ENCODE measurements around the gene DACH2. TPM values are rescaled to one million over a fixed set of nuclear protein-coding genes. Genes with fewer than 3 reads are reported as not detected.

Gene DACH2
- total and polyA plus RNA-seq, 10 donors, result not detected

GRCh38 chrX:86197815-86198214 lies 49.6 kb downstream of the DACH2 start:
- no peak for DNase-seq
- Histone ChIP-seq H3K9me3 (peaks cover 0 to 8% (median 0%) of the 10 kb centered on the region in 8 donors), H3K27ac (no peak overlapping the region), H3K36me3 (no peaks in the 10 kb centered on the region), H3K4me3 (no peak overlapping the region), H3K27me3 (replicated peaks in 1 of 7) (peaks cover 0 to 7% (median 0%) of the 10 kb centered on the region in 7 donors), H3K4me1 (no peaks in the 10 kb centered on the region)
- TF ChIP-seq POLR2A (IDR thresholded peaks at IDR 0.05), result no peak
- TF ChIP-seq CTCF (IDR thresholded peaks at IDR 0.05 in 8 of 11, conservative IDR thresholded peaks at IDR 0.05 in 3 of 11), result no peak
- no peak for TF ChIP-seq POLR2AphosphoS5 (IDR thresholded peaks at IDR 0.05)
- 60 to 89% (median 84%) methylated on average over 1 of the region's 1 CpG for WGBS, 5 donors
- intact Hi-C loops (cut with DNase I; ENCODE audit: low total_unique reads), result no loop called here

GRCh38 chrX:86210772-86211171 lies 62.5 kb downstream of the DACH2 start:
- WGBS, 5 donors, result 48 to 64% (median 51%) methylated on average over 3 of the region's 3 CpGs
- no peak for DNase-seq
- Histone ChIP-seq H3K4me1 (no peaks in the 10 kb centered on the region), H3K27me3 (replicated peaks in 1 of 7) (no peaks in the 10 kb centered on the region), H3K9me3 (no peaks in the 10 kb centered on the region), H3K36me3 (no peaks in the 10 kb centered on the region), H3K4me3 (no peak overlapping the region), H3K27ac (no peak overlapping the region)
- TF ChIP-seq POLR2AphosphoS5 (IDR thresholded peaks at IDR 0.05) (no peak), CTCF (IDR thresholded peaks at IDR 0.05 in 8 of 11, conservative IDR thresholded peaks at IDR 0.05 in 3 of 11) (no peak), POLR2A (IDR thresholded peaks at IDR 0.05) (no peak)
- intact Hi-C loops (cut with DNase I; ENCODE audit: low total_unique reads), result no loop called here

- TF ChIP-seq POLR2A (IDR thresholded peaks at IDR 0.05), result no peak
- no peak for TF ChIP-seq CTCF (IDR thresholded peaks at IDR 0.05 in 8 of 11, conservative IDR thresholded peaks at IDR 0.05 in 3 of 11)
- no peak for TF ChIP-seq POLR2AphosphoS5 (IDR thresholded peaks at IDR 0.05)
- H3K4me1 ChIP-seq, result no peaks in the 10 kb centered on the region
- no peak overlapping the region for H3K4me3 ChIP-seq
- H3K36me3 ChIP-seq, result no peaks in the 10 kb centered on the region
- H3K27me3 ChIP-seq (replicated peaks in 1 of 7), result no peaks in the 10 kb centered on the region
- no peak for DNase-seq
- no peaks in the 10 kb centered on the region for H3K9me3 ChIP-seq
- intact Hi-C loops (cut with DNase I; ENCODE audit: low total_unique reads), result no loop called here
- 84 to 93% (median 89%) methylated on average over 3 of the region's 3 CpGs for WGBS, 5 donors
- H3K27ac ChIP-seq, result no peak overlapping the region
Observed at GRCh38 chrX:86215260-86215659, 67.0 kb downstream of the DACH2 start.

GRCh38 chrX:86237482-86237881 lies 89.2 kb downstream of the DACH2 start:
- intact Hi-C loops (cut with DNase I; ENCODE audit: low total_unique reads), result no loop called here
- no peak for DNase-seq
- Histone ChIP-seq H3K36me3 (no peaks in the 10 kb centered on the region), H3K27ac (no peak overlapping the region), H3K4me1 (no peaks in the 10 kb centered on the region), H3K27me3 (replicated peaks in 1 of 7) (no peaks in the 10 kb centered on the region), H3K4me3 (no peak overlapping the region), H3K9me3 (peaks cover 0 to 18% (median 13%) of the 10 kb centered on the region in 8 donors)
- no peak for TF ChIP-seq POLR2A (IDR thresholded peaks at IDR 0.05)
- TF ChIP-seq CTCF (IDR thresholded peaks at IDR 0.05 in 8 of 11, conservative IDR thresholded peaks at IDR 0.05 in 3 of 11), result no peak
- TF ChIP-seq POLR2AphosphoS5 (IDR thresholded peaks at IDR 0.05), result no peak
- WGBS, 5 donors, result 62 to 82% (median 68%) methylated on average over 3 to 6 of the region's 6 CpGs

Data from spleen (tissue), 11 donors.